Epithelial cell of esophagus (primary cell): ENCODE data around the gene GRIA3.
A peak's percentile ranks its signal among the peaks of the same experiment; 100 is the strongest.

Experiments used
- DNase-seq: peaks from one replicate; pipeline ENCODE4 v3.0.0; 2010; ENCODE audit warnings: low read depth
- H3K4me3 ChIP-seq: 2 replicates; pipeline ENCODE4 v1.5.1; 2011; ENCODE audit warnings: mild to moderate bottlenecking, low read length, control low read depth
- TF ChIP-seq, protein P1 (sequence below): IDR thresholded peaks from 2 replicates; pipeline ENCODE4 v1.5.1; 2011; ENCODE audit warnings: low read depth, mild to moderate bottlenecking, low read length, control low read depth, inconsistent platforms; ENCODE audit not compliant: insufficient read depth; ENCODE audit errors: missing control alignments

Gene GRIA3

GRCh38 chrX:123159403-123159802 is 24.7 kb upstream of the GRIA3 start:
- no peak overlapping the region for H3K4me3 ChIP-seq
- no peak for DNase-seq
- TF ChIP-seq, protein P1, sequence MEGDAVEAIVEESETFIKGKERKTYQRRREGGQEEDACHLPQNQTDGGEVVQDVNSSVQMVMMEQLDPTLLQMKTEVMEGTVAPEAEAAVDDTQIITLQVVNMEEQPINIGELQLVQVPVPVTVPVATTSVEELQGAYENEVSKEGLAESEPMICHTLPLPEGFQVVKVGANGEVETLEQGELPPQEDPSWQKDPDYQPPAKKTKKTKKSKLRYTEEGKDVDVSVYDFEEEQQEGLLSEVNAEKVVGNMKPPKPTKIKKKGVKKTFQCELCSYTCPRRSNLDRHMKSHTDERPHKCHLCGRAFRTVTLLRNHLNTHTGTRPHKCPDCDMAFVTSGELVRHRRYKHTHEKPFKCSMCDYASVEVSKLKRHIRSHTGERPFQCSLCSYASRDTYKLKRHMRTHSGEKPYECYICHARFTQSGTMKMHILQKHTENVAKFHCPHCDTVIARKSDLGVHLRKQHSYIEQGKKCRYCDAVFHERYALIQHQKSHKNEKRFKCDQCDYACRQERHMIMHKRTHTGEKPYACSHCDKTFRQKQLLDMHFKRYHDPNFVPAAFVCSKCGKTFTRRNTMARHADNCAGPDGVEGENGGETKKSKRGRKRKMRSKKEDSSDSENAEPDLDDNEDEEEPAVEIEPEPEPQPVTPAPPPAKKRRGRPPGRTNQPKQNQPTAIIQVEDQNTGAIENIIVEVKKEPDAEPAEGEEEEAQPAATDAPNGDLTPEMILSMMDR: no peak

DNA sequence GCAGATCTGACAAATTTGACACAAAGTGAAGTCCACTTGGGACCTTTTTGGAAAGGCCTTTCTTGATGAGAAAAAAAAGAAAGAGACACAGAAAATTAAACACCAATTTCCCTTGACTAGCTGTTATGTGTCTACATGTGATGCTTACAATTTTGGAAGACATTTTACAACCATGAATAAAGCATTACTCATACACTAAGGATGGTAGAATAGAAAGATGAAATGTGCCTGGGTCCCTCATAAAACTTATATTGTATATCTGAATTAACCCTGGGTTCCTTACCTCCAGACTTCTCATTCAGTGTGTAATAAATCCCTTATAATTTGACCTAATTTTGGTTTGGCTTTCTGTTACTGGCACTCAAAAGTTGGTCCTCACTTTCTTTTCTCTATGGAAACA is 16.5 kb upstream of the GRIA3 start:
- no peak for DNase-seq
- TF ChIP-seq, protein P1: no peak
- H3K4me3 ChIP-seq: no peak overlapping the region

GRCh38 chrX:123169247-123169901 is 14.7 kb upstream of the GRIA3 start:
- TF ChIP-seq, protein P1: no peak
- peak; percentile 38 for DNase-seq
- H3K4me3 ChIP-seq: no peak overlapping the region

DNA sequence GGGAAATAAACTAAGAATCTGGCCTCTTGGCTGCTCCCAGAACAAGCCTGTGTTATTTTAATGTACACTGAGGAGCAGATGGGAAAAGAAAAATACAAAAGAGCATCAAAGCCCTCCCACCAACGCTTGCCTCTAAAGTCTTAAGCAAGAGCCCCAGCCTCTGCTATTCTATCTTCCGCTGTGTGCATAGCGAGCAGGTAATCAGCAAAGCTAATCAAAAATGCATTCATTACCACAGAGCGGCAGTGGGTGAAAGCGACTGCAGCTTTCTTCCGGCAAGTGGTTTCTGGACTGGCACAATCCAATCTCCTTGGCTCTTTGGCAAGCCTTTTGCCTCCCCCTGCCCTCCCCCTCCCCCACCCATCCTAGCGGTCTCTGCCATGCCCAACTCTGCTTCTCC is 13.5 kb upstream of the GRIA3 start:
- no peak for DNase-seq
- H3K4me3 ChIP-seq: no peak overlapping the region
- TF ChIP-seq, protein P1: no peak

- TF ChIP-seq, protein P1: no peak
- no peak overlapping the region for H3K4me3 ChIP-seq
- DNase-seq: peak; percentile 63
Measured at GRCh38 chrX:123171781-123172180, 12.3 kb upstream of the GRIA3 start.

- H3K4me3 ChIP-seq: no peak overlapping the region
- TF ChIP-seq, protein P1: no peak
- no peak for DNase-seq
Measured at GRCh38 chrX:123172869-123173268, 11.2 kb upstream of the GRIA3 start.

GRCh38 chrX:123173833-123174232 is 10.2 kb upstream of the GRIA3 start:
- peak; percentile 8 for DNase-seq
- TF ChIP-seq, protein P1: no peak
- no peak overlapping the region for H3K4me3 ChIP-seq
